ENCODE data around the gene TKT.

The TKT gene

GRCh38 chr3:53198256-53198977 is 57.4 kb downstream of the TKT start:
- in situ Hi-C loops (cut with MboI; ENCODE audit: low sequenced_read_pairs), result no loop called here

- in situ Hi-C loops (cut with MboI; ENCODE audit: low sequenced_read_pairs), result no loop called here
These were observed 59.0 kb downstream of the TKT start for GRCh38 chr3:53196575-53197407.

GRCh38 chr3:53195602-53196574 is 59.9 kb downstream of the TKT start:
- in situ Hi-C loops (cut with MboI; ENCODE audit: low sequenced_read_pairs), result no loop called here

GRCh38 chr3:53195066-53195450 is 60.8 kb downstream of the TKT start:
- in situ Hi-C loops (cut with MboI; ENCODE audit: low sequenced_read_pairs), result no loop called here

GRCh38 chr3:53194210-53195065 is 61.4 kb downstream of the TKT start:
- in situ Hi-C loops (cut with MboI; ENCODE audit: low sequenced_read_pairs), result no loop called here

GRCh38 chr3:53193466-53194209 is 62.2 kb downstream of the TKT start:
- in situ Hi-C loops (cut with MboI; ENCODE audit: low sequenced_read_pairs), result no loop called here

GRCh38 chr3:53192608-53193007 is 63.2 kb downstream of the TKT start:
- in situ Hi-C loops (cut with MboI; ENCODE audit: low sequenced_read_pairs), result no loop called here

GRCh38 chr3:53191836-53192480 is 63.9 kb downstream of the TKT start:
- in situ Hi-C loops (cut with MboI; ENCODE audit: low sequenced_read_pairs), result no loop called here

- in situ Hi-C loops (cut with MboI; ENCODE audit: low sequenced_read_pairs), result no loop called here
These were observed 65.2 kb downstream of the TKT start for GRCh38 chr3:53190659-53191058.

GRCh38 chr3:53189276-53189675 is 66.5 kb downstream of the TKT start:
- in situ Hi-C loops (cut with MboI; ENCODE audit: low sequenced_read_pairs), result no loop called here

- in situ Hi-C loops (cut with MboI; ENCODE audit: low sequenced_read_pairs), result no loop called here
These were observed 67.1 kb downstream of the TKT start for GRCh38 chr3:53188720-53189119.

- in situ Hi-C loops (cut with MboI; ENCODE audit: low sequenced_read_pairs), result no loop called here
These were observed 67.6 kb downstream of the TKT start for GRCh38 chr3:53188136-53188685.

- in situ Hi-C loops (cut with MboI; ENCODE audit: low sequenced_read_pairs), result no loop called here
These were observed 68.4 kb downstream of the TKT start for GRCh38 chr3:53187430-53187829.

- in situ Hi-C loops (cut with MboI; ENCODE audit: low sequenced_read_pairs), result no loop called here
These were observed 69.1 kb downstream of the TKT start for GRCh38 chr3:53186726-53187125.

GRCh38 chr3:53185761-53186465 is 69.9 kb downstream of the TKT start:
- in situ Hi-C loops (cut with MboI; ENCODE audit: low sequenced_read_pairs), result no loop called here

- in situ Hi-C loops (cut with MboI; ENCODE audit: low sequenced_read_pairs), result no loop called here
These were observed 71.1 kb downstream of the TKT start for GRCh38 chr3:53184701-53185100.

GRCh38 chr3:53183514-53183913 is 72.3 kb downstream of the TKT start:
- in situ Hi-C loops (cut with MboI; ENCODE audit: low sequenced_read_pairs), result no loop called here

GRCh38 chr3:53182764-53183355 is 73.0 kb downstream of the TKT start:
- in situ Hi-C loops (cut with MboI; ENCODE audit: low sequenced_read_pairs), result no loop called here

Measured in hTERT RPE-1 (cell line).